HG03521 (cell line): Measurements from ENCODE around the gene AKR1B1.
"Not testable (repeated sequence)": the region's sequence is repeated elsewhere in the genome, so short reads cannot be mapped to it uniquely, and the experiment has no call there.

Source experiments
- ATAC-seq: cut with Tn5 transposase; IDR thresholded peaks from one replicate; pipeline ENCODE4 v1.9.1; 2021; ENCODE audit warnings: mild to moderate bottlenecking, moderate library complexity; ENCODE audit not compliant: unreplicated experiment

Gene AKR1B1

GRCh38 chr7:134458806-134459698, at the start of gene AKR1B1:
AKR1B1 (minus strand) TSS chr7:134459100; CDS start chr7:134459062, 38 bp downstream.
- peak; percentile 95 for ATAC-seq

- no peak for ATAC-seq
Measured at GRCh38 chr7:134505856-134506255, 47.0 kb upstream of the AKR1B1 start.

GRCh38 chr7:134504660-134505164, 45.8 kb upstream of the AKR1B1 start:
- no peak for ATAC-seq

GRCh38 chr7:134502463-134503371, 43.8 kb upstream of the AKR1B1 start:
- ATAC-seq: no peak

- ATAC-seq: no peak
Measured at GRCh38 chr7:134500982-134501381, 42.1 kb upstream of the AKR1B1 start.

GRCh38 chr7:134500406-134500805, 41.5 kb upstream of the AKR1B1 start:
- no peak for ATAC-seq

GRCh38 chr7:134495546-134495945, 36.6 kb upstream of the AKR1B1 start:
- ATAC-seq: no peak

GRCh38 chr7:134493091-134493490, 34.2 kb upstream of the AKR1B1 start:
- no peak for ATAC-seq

- not testable (repeated sequence) for ATAC-seq
Measured at GRCh38 chr7:134487721-134488120, 28.8 kb upstream of the AKR1B1 start.

GRCh38 chr7:134485203-134485602, 26.3 kb upstream of the AKR1B1 start:
- ATAC-seq: no peak

GRCh38 chr7:134483296-134483695, 24.4 kb upstream of the AKR1B1 start:
- no peak for ATAC-seq

GRCh38 chr7:134482858-134483257, 24.0 kb upstream of the AKR1B1 start:
- no peak for ATAC-seq

GRCh38 chr7:134481167-134481566, 22.3 kb upstream of the AKR1B1 start:
- no peak for ATAC-seq

- ATAC-seq: no peak
Measured at GRCh38 chr7:134480730-134481129, 21.8 kb upstream of the AKR1B1 start.

- ATAC-seq: no peak
Measured at GRCh38 chr7:134480202-134480601, 21.3 kb upstream of the AKR1B1 start.

GRCh38 chr7:134478707-134479106, 19.8 kb upstream of the AKR1B1 start:
- no peak for ATAC-seq

- no peak for ATAC-seq
Measured at GRCh38 chr7:134477954-134478353, 19.1 kb upstream of the AKR1B1 start.

GRCh38 chr7:134476044-134476443, 17.1 kb upstream of the AKR1B1 start:
- ATAC-seq: no peak

GRCh38 chr7:134474828-134475227, 15.9 kb upstream of the AKR1B1 start:
- ATAC-seq: no peak

GRCh38 chr7:134473861-134474291, 15.0 kb upstream of the AKR1B1 start:
- no peak for ATAC-seq

- no peak for ATAC-seq
Measured at GRCh38 chr7:134472572-134473244, 13.8 kb upstream of the AKR1B1 start.
